NCI-H1930 (cell line): ENCODE measurements around the gene CHRDL1.

Source experiments
- DNase-seq, 2 experiments: peaks; one replicate each; lab custom pipeline; 2025; lab: John Stamatoyannopoulos, UW

The CHRDL1 gene

GRCh38 chrX:110743679-110744340 is 51.8 kb downstream of the CHRDL1 start:
- no peak for DNase-seq

GRCh38 chrX:110741213-110741796 is 54.3 kb downstream of the CHRDL1 start:
- DNase-seq = no peak

GRCh38 chrX:110734894-110735541 is 60.6 kb downstream of the CHRDL1 start:
- no peak for DNase-seq

DNA sequence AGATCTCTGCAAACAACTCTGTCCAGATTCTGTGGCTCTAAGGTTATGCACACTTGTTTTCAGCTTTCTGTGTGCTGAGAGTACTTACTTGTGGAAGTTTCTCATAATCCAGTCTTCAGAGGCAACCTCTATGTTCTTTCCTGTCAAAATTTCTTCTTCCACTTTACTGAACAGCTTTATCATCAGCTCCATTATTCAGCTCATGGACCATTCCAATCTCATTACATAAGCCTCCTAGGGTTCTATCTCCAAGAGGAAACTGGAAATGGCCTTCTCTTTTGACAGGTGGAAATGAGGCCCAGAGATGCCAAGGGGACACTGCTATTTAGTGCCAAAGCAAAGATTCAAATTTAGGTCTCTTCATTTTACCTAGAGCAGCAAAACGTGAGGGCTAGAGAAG is 61.3 kb downstream of the CHRDL1 start:
- DNase-seq = no peak

DNA sequence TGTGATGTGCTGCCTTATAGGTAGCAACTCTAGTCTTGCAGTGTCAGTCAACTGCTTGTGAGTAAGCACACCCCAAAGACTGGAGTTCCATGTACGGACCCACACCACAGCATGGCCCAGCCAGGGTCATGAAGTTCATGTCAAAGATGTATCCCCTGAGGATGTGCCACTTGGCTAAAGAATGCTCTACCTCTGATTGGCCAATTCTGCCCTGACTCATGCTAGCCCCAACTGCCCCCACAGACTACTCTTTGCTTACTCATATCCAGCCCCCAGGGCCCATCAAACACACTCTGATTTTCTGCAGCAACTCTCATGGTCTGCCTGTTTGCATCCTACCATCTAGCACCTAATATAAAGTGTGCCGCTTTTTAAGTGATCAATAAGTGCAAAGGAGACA is 62.5 kb downstream of the CHRDL1 start:
- DNase-seq = no peak

DNA sequence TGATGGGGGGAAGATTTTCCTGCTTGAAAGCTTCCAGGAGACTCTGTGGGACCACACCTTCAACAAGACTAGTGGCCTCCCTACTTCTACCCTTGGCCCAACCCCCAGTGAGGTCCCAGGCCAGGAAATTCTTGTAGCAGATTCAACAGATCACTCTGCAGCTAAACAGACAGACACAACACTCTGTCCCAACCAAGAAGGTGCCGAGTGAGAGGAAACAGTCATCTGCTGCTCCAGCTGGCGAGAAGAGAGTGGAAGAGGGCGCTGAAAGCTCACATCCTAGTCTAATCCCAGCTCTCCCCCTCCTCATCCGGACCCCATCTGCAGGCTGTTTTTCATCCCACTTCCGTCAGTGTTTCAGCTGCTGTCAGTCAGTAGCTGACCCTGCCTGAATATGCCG is 63.4 kb downstream of the CHRDL1 start:
- no peak for DNase-seq

GRCh38 chrX:110723844-110724243 is 71.8 kb downstream of the CHRDL1 start:
- DNase-seq = no peak

- DNase-seq = no peak
These were observed 73.5 kb downstream of the CHRDL1 start for GRCh38 chrX:110722135-110722534.

DNA sequence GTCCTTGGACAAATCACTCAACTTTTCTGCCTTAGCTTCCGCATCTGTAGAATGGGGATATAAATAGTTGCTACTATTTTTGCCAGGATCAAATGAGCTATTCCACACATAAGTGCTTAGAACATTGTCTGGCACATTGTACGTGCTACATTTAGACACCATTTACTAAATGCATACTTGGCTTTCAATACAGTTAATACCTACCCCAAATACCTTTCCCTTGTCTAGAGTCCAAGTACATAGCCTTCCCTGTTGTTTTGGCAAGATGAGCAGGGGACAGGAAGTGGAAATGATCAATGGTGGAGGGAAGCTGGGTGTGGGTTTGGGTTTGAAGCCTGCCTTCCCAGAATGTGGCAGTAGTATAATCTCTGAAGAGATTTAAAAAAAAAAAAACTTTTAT is 82.0 kb downstream of the CHRDL1 start:
- no peak for DNase-seq

DNA sequence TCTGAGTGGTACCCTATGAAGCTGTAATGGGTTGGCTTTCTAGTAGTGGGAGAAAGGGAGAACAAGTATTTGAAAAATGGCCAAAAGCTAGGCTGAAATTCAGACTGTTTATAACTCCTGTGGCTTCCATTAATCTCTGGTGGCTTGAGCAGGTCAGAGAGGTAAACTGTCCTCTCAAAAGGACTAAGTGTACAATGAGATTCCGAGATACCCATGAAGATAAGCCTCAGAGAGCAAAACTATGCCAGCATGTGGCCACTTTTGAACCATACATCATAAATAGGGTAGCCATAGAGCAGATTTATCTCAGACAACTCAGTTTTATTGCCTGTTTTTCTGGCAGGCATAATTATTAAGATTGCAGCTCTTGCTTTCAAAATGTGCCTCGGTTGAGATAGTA is 89.2 kb downstream of the CHRDL1 start:
- DNase-seq = no peak

- no peak for DNase-seq
These were observed 92.0 kb downstream of the CHRDL1 start for GRCh38 chrX:110703641-110704040.

GRCh38 chrX:110699109-110699508 is 96.5 kb downstream of the CHRDL1 start:
- DNase-seq = no peak

GRCh38 chrX:110698696-110699095 is 96.9 kb downstream of the CHRDL1 start:
- DNase-seq = no peak

- no peak for DNase-seq
These were observed 102.8 kb downstream of the CHRDL1 start for GRCh38 chrX:110692866-110693265.

GRCh38 chrX:110691446-110691845 is 104.2 kb downstream of the CHRDL1 start:
- DNase-seq = no peak

DNA sequence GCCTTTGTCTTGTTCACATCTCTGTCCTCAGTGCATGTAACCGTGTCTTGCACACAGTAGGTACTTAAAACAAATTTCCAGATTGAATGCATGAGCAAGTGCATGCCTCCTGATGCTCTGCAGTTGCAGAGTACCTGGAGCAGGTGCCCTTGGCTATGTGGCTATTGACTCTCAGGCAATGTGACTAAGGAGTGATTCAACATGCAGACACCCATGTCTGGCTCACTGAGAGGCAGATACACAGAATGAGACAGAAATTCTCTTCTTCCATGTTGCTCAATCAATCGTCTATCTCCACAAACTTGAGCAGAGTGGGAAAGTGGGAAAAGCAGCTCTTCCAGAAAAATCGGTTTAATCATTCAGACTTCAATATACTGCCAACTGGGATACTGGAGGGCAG is 111.0 kb downstream of the CHRDL1 start:
- no peak for DNase-seq

GRCh38 chrX:110683925-110684324 is 111.7 kb downstream of the CHRDL1 start:
- DNase-seq = no peak

DNA sequence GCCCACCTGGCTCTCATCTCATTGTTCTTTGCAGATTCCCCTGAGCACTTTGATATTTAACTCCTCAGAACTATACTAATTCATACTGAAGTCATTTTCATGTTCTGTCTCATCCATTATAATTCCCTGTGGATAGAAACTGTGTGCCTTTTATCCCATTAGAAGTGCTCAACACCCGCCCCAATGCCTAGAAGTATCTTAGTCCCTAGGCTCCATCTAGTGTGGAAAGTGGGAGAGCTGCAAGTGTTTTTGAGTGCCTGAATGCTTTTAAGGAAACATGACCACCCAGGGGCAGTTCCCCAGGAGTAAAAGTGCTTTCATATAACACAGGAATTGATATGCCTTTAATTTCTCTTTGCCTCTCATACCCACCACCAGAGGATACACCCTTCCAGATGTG is 117.0 kb downstream of the CHRDL1 start:
- no peak for DNase-seq

DNA sequence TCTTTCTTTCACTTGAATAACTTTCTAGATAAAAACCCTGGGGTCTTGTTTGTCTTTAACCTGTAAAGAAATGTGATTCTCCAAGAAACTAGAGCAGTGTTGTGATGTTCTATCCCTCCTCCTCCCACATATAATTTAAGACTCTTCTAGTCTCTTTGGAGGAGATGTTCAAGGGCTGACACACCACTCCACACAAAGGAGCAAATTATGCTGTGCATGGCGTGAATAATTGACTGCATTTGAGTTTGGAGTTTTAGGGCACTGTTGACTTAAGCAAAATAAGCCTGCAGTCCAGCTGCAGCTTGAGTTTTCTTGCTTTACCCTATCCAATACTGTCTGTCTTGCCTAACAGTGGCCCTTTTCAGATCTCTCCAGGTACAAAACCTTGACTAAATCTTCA is 119.7 kb downstream of the CHRDL1 start:
- DNase-seq = no peak

DNA sequence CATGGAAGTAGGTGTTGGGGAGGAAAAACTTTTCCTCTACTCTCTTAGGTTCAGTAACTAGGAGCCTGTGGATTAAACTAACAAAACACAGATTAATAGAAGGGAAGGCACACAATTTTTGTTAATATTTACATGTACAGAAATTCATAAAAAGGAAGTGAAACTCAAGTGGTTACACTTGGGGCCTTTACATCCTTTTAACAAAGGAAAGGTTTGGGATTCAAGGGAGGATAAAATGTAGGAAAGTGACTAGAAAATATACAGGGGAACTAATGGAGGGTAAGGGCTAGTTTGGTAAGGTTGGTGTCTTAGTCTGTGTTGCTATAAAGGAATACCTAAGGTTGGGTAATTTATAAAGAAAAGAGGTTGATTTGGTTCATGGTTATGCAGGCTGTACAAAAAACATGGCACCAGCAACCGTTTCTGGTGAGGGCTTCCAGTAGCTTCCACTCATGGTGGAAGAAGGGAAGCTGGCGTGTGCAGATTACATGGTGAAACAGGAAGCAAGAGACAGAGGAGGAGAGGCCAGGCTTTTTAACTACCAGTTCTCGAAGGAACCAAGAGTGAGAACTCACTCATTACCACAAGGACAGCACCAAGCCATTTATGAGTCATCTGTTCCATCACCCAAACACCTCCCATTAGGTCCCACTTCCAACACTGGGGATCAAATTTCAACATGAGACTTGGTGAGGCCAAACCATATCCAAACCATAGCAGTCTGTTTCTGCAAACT is 124.4 kb downstream of the CHRDL1 start:
- no peak for DNase-seq

GRCh38 chrX:110669572-110669971 is 126.0 kb downstream of the CHRDL1 start:
- no peak for DNase-seq

DNA sequence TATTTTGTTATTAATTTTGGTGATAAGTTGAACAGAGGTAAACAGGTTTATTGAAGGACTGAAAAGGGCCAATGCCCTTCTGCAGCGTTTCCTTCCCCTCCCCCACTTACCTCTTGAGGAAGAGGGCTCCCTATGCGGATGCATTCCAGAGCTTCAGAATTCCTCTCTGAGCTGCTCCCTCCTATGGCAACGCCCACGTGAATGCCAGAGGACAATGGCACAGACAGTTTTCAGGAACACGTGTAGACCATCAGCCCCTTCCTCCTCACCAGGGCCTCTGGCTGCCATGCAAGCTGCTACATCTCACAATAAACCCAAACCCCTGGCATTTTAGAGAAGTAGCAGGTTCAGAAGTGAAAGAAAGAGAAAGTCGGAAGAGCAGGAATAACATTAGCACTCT is 127.9 kb downstream of the CHRDL1 start:
- DNase-seq = no peak
